Mononuclear cell (primary cell): ENCODE results near the gene GALNS. TPM values are rescaled to one million over a fixed set of nuclear protein-coding genes. Genes with fewer than 3 reads are reported as not detected.

Source experiments
- H3K27me3 ChIP-seq: 2 replicates; pipeline ENCODE4 v1.6.0; 2011; ENCODE audit warnings: low read length, control low read depth; ENCODE audit not compliant: insufficient read depth
- H3K4me1 ChIP-seq: 2 replicates; pipeline ENCODE4 v1.5.1; 2011; ENCODE audit warnings: mild to moderate bottlenecking, low read length, control low read depth; ENCODE audit not compliant: insufficient read depth
- H3K4me3 ChIP-seq: 2 replicates; pipeline ENCODE4 v1.5.1; 2011; ENCODE audit warnings: mild to moderate bottlenecking, low read length, moderate library complexity
- H3K9me3 ChIP-seq: 2 replicates; pipeline ENCODE4 v1.5.1; 2011; ENCODE audit warnings: low read depth, mild to moderate bottlenecking, control low read depth, low read length
- total RNA-seq: library from RNA; depleted of rRNA; stranded (reverse); fragments of >200 nt; gene quantifications from one replicate; pipeline ENCODE4 v1.2.3, GENCODE V29; 2012

Gene GALNS
- total RNA-seq, 1 donor = 21.6 TPM

- H3K27me3 ChIP-seq = no peaks in the 10 kb centered on the region
- H3K9me3 ChIP-seq = no peaks in the 10 kb centered on the region
- peaks cover 48% of the 10 kb centered on the region for H3K4me1 ChIP-seq
- no peak overlapping the region for H3K4me3 ChIP-seq
Observed at GRCh38 chr16:88807626-88808453, 48.9 kb downstream of the GALNS start.

GRCh38 chr16:88807142-88807625 lies 49.6 kb downstream of the GALNS start:
- no peaks in the 10 kb centered on the region for H3K27me3 ChIP-seq
- peaks cover 48% of the 10 kb centered on the region for H3K4me1 ChIP-seq
- H3K9me3 ChIP-seq = no peaks in the 10 kb centered on the region
- H3K4me3 ChIP-seq = no peak overlapping the region

- Histone ChIP-seq H3K4me1 (peaks cover 51% of the 10 kb centered on the region), H3K9me3 (no peaks in the 10 kb centered on the region), H3K4me3 (no peak overlapping the region), H3K27me3 (no peaks in the 10 kb centered on the region)
Observed at GRCh38 chr16:88806491-88807111, 50.1 kb downstream of the GALNS start.

- Histone ChIP-seq H3K27me3 (no peaks in the 10 kb centered on the region), H3K4me1 (peaks cover 47% of the 10 kb centered on the region), H3K9me3 (no peaks in the 10 kb centered on the region), H3K4me3 (no peak overlapping the region)
Observed at GRCh38 chr16:88805887-88806393, 50.8 kb downstream of the GALNS start.

- Histone ChIP-seq H3K9me3 (no peaks in the 10 kb centered on the region), H3K27me3 (no peaks in the 10 kb centered on the region), H3K4me3 (no peak overlapping the region), H3K4me1 (peaks cover 41% of the 10 kb centered on the region)
Observed at GRCh38 chr16:88805340-88805715, 51.4 kb downstream of the GALNS start.

- H3K4me1 ChIP-seq = peaks cover 40% of the 10 kb centered on the region
- H3K4me3 ChIP-seq = no peak overlapping the region
- no peaks in the 10 kb centered on the region for H3K27me3 ChIP-seq
- H3K9me3 ChIP-seq = no peaks in the 10 kb centered on the region
Observed at GRCh38 chr16:88804552-88805339, 52.0 kb downstream of the GALNS start.

GRCh38 chr16:88804173-88804551 lies 52.6 kb downstream of the GALNS start:
- Histone ChIP-seq H3K27me3 (no peaks in the 10 kb centered on the region), H3K9me3 (no peaks in the 10 kb centered on the region), H3K4me3 (no peak overlapping the region), H3K4me1 (peaks cover 40% of the 10 kb centered on the region)

GRCh38 chr16:88803264-88803987 lies 53.3 kb downstream of the GALNS start, which contains the start of gene CDT1:
TSS of gene CDT1 (plus strand) at chr16:88803789. CDS start at chr16:88803832, 43 bp downstream.
- Histone ChIP-seq H3K9me3 (no peaks in the 10 kb centered on the region), H3K27me3 (no peaks in the 10 kb centered on the region), H3K4me3 (peak within 1 kb of the TSS; percentile 57), H3K4me1 (peaks cover 40% of the 10 kb centered on the region)

GRCh38 chr16:88800277-88800592 lies 56.5 kb downstream of the GALNS start:
- Histone ChIP-seq H3K9me3 (no peaks in the 10 kb centered on the region), H3K27me3 (no peaks in the 10 kb centered on the region), H3K4me1 (peaks cover 46% of the 10 kb centered on the region), H3K4me3 (no peak overlapping the region)

- Histone ChIP-seq H3K27me3 (no peaks in the 10 kb centered on the region), H3K4me1 (peaks cover 46% of the 10 kb centered on the region), H3K9me3 (no peaks in the 10 kb centered on the region), H3K4me3 (no peak overlapping the region)
Observed at GRCh38 chr16:88799569-88800276, 57.0 kb downstream of the GALNS start.

GRCh38 chr16:88798772-88799455 lies 57.8 kb downstream of the GALNS start:
- H3K9me3 ChIP-seq = no peaks in the 10 kb centered on the region
- peaks cover 47% of the 10 kb centered on the region for H3K4me1 ChIP-seq
- no peak overlapping the region for H3K4me3 ChIP-seq
- H3K27me3 ChIP-seq = no peaks in the 10 kb centered on the region

- H3K4me3 ChIP-seq = no peak overlapping the region
- H3K4me1 ChIP-seq = peaks cover 53% of the 10 kb centered on the region
- H3K9me3 ChIP-seq = no peaks in the 10 kb centered on the region
- no peaks in the 10 kb centered on the region for H3K27me3 ChIP-seq
Observed at GRCh38 chr16:88798073-88798472, 58.7 kb downstream of the GALNS start.

GRCh38 chr16:88796278-88796677 lies 60.5 kb downstream of the GALNS start:
- no peak overlapping the region for H3K4me3 ChIP-seq
- H3K4me1 ChIP-seq = peaks cover 53% of the 10 kb centered on the region
- no peaks in the 10 kb centered on the region for H3K9me3 ChIP-seq
- H3K27me3 ChIP-seq = no peaks in the 10 kb centered on the region
